GM19463 (cell line): ENCODE measurements around the gene NPAS2.

Experiments
- ATAC-seq: cut with Tn5 transposase; IDR thresholded peaks from one replicate; pipeline ENCODE4 v1.9.1; 2021; ENCODE audit warnings: mild to moderate bottlenecking, moderate library complexity; ENCODE audit not compliant: unreplicated experiment

Gene NPAS2

GRCh38 chr2:100793982-100794381 lies 26.0 kb upstream of the NPAS2 start:
- no peak for ATAC-seq

GRCh38 chr2:100796499-100797100 lies 23.3 kb upstream of the NPAS2 start:
- ATAC-seq: no peak

DNA sequence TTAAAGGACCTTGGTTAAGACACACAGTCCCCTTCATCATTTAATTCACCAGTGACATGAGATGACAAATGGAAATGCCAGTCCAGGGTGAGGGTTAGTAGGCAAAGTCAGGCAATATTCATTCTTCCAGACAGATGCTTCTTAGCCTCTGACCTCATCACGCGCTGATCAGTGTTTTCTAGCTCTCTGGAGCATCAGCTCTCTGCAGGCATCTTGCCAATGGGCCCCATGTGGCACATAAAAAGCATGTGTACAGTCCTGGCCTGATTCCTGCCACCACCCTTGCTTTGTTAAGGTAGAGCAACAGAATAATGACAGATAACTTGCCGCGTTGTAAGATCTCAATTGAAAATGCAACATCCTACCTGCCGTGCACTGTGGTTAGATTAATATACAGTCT lies 20.3 kb upstream of the NPAS2 start:
- no peak for ATAC-seq

- no peak for ATAC-seq
Observed at GRCh38 chr2:100800915-100801314, 19.0 kb upstream of the NPAS2 start.

- no peak for ATAC-seq
Observed at GRCh38 chr2:100801402-100801801, 18.5 kb upstream of the NPAS2 start.

GRCh38 chr2:100802066-100802465 lies 17.9 kb upstream of the NPAS2 start:
- no peak for ATAC-seq

GRCh38 chr2:100803334-100803733 lies 16.6 kb upstream of the NPAS2 start:
- ATAC-seq: no peak

DNA sequence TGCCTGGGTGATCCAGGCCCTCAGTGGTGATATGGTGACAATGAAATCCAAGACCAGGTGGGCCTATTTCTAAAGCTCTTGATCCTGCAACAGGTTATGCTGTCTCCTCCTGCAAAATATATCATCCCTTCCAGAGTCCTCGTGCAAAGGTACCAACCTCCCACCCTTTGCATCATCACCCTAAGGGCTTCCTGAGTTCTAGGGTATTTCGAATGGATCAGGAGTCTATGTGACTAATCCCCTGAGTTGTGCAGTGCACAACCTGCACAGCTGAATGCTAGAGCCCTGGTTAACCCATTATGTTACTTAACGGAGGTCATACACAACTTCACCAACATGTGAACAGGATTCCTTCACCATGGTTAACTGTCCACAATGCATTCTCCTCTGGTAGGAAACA lies 13.4 kb upstream of the NPAS2 start:
- ATAC-seq: no peak

GRCh38 chr2:100807707-100808106 lies 12.2 kb upstream of the NPAS2 start:
- ATAC-seq: no peak

DNA sequence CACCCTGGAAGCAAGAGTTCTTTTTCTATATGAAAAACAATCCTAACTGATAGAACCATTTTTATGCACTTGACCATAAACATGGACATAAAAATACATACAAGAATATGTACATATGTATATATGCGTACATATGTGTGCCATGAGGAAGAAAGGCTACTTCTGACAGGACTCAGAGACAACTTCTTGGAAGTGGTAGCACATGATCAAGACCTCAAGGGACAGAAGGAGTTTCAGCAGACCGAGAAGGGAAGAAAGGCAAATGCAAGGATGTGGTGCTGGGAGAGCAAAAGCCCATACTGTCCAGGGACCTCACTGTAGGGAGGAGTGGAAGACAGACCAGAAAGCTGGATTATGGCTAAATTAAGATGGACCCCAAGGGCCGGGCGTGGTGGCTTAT lies 11.4 kb upstream of the NPAS2 start:
- no peak for ATAC-seq

GRCh38 chr2:100809506-100809905 lies 10.4 kb upstream of the NPAS2 start:
- ATAC-seq: no peak

DNA sequence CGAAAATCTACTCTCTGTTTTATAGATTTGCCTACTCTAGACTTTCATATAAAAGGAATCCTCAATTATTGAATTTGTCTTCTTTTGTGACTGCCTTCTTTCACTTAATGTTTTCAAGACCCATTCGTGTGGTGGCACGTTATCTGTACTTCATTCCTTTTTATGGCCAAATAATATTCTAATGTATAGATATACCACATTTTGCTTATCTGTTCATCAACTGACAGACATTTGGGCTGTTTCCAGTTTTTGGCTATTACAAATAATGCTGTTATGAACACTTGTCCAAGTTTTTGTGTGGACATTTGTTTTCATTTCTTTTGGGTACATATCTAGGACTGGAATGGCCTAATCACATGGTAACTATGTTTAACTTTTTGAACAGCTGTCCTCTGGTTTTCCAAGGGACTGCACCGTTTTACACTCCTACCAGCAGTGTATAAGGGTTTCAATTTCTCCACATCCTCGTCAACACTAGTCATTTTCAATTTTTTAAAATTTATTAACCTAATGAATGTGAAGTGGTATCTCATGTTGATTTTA lies 9.3 kb upstream of the NPAS2 start:
- ATAC-seq: no peak

DNA sequence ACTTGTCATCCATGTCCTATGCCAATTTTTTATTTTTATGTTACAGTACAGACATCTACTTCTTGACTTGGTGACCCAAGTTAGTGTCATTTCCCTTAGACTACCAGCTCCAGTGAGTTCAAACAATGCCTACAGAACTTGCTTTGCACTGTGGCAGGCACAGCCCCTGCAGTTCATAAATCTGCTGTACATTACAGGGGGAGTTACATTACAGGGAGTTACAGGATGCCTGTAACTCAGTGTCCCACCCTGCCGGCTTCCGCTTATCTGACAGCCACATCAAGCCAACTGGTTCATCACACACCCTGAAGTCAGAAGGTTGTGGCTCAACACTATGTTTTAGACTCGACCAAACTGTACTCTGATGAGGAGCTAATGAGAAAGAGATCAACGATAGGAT lies 7.8 kb upstream of the NPAS2 start:
- no peak for ATAC-seq

DNA sequence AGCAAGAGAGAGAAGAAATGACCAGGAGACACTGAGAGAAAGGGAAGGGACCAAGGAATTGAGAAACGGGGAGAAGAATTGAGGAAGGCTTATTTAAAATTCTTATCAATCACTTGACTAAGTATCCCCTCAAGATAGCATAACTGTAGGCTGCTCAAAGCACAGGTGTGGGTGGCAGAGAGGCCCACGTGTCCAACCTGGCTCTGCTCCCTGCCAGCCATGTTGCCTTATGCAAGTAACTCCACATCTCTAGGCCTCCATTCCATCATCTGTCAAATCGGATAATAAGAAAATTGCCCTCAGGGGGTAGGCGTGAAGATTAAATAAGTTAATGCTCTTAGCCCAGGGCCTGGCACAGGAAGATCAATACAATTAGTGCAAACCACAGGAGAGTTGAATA lies 7.4 kb upstream of the NPAS2 start:
- ATAC-seq: no peak

GRCh38 chr2:100813527-100813926 lies 6.4 kb upstream of the NPAS2 start:
- no peak for ATAC-seq

- no peak for ATAC-seq
Observed at GRCh38 chr2:100814043-100814442, 5.9 kb upstream of the NPAS2 start.

DNA sequence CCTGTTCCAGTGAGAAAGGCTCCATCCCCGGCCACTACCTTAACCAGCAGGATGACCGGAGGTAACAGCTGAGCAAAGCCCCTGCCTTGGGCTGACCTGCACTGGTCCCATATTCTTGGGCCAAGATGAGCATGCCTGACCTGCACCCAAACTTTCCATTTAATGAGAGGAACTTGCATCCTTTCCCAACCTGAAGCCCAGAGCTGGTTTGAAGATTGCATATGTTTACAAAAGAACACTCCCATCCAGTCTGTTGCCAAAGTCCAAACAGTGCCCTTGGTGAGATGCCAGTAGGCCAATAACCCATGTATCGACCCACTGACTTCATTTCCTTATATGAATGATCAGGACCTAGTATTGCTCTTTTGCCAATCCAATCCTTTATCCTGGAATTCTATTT lies 5.5 kb upstream of the NPAS2 start:
- no peak for ATAC-seq

- ATAC-seq: no peak
Observed at GRCh38 chr2:100817388-100817985, 2.5 kb upstream of the NPAS2 start.

DNA sequence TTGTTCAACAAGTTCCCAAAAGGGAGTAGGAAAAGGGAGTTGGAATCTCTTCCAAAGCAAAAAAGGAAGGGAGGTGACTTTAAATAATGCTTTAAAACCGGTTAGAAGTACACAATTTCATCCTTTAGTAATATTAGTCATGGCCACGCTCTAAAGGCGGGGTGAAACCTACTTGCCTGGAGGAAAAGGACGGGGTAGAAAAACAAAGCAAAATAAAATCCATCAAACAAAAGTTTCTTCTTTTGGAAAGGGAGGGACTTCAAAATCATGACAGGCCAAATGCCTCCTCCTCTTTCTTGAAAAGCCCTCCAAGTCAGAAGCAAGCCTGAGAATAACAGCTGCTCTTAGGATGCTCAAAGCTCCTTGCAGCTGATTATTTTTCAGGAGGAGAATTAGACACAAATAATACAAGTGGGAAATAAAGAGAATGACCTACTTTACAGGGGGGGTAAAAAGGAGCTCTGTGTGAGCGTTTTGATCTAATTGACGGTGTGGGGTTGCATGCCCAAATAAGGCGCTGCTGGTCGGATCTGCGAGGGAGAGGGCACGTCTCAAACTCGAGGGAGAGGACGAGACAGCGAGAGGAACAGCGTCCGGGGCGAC lies 1.8 kb upstream of the NPAS2 start:
- ATAC-seq: no peak

DNA sequence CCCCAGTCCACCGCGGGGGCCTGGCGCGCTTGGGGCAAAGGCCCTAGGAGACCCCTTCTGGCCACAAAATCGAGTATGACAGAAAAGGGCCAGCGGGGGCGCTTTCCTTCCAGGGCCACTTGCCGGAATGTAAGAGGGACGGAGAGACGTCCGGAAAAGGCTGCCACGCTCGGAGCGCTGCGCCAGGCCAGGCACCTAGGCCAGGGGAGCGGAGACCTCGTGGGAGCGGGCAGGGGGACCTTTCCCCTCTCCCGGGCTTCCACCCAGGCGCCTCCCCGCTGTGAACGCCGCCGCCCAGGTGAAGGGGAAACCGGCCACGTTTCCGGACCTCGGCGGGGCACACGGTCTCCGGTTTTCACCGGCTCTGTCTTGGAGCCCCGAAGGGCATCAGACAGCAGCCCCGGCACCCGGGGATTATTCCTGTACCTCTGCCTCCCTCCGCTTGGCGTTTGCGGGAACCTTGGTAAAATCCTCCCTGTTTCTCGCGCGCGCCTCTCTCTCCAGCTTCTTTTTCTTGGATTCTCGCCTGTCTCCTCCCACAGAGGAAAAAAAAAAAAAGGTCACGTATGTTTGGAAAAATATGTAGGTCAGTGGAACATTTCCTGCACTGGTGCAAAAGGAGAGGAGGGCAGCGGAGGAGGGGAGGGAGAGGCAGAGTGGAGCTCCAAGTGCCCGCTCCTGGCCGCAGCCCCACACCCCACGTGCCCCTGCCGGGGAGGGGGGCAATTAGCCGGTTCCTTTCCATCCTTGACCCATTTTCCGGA lies 1.2 kb upstream of the NPAS2 start:
- ATAC-seq: no peak

DNA sequence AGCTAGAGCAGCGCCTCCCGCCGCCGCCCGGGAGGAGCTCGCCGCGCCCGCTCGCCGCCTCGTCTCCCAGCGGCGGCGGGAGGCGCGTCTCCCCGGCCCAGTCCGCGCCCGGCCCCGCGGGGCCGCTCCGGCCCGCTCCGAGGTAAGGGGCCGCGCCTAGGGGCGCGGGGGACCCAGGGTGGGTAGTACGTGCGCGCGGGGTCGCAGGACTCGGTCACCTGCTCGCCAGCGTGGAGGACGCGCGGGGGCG lies 259 bp downstream of the NPAS2 start:
- ATAC-seq: no peak
